PFSK-1 (cell line): ENCODE results near the gene PCDHA12.

ENCODE experiments used
- POLR2AphosphoS5 ChIP-seq: IDR thresholded peaks from 2 replicates; pipeline ENCODE4 v1.6.1; 2012; ENCODE audit warnings: low read depth, mild to moderate bottlenecking, control low read depth, low read length, moderate library complexity
- SIN3A ChIP-seq: IDR thresholded peaks from 2 replicates; pipeline ENCODE4 v1.6.1; 2012; ENCODE audit warnings: mild to moderate bottlenecking, low read length, moderate library complexity, borderline replicate concordance; ENCODE audit not compliant: insufficient read depth

DNA sequence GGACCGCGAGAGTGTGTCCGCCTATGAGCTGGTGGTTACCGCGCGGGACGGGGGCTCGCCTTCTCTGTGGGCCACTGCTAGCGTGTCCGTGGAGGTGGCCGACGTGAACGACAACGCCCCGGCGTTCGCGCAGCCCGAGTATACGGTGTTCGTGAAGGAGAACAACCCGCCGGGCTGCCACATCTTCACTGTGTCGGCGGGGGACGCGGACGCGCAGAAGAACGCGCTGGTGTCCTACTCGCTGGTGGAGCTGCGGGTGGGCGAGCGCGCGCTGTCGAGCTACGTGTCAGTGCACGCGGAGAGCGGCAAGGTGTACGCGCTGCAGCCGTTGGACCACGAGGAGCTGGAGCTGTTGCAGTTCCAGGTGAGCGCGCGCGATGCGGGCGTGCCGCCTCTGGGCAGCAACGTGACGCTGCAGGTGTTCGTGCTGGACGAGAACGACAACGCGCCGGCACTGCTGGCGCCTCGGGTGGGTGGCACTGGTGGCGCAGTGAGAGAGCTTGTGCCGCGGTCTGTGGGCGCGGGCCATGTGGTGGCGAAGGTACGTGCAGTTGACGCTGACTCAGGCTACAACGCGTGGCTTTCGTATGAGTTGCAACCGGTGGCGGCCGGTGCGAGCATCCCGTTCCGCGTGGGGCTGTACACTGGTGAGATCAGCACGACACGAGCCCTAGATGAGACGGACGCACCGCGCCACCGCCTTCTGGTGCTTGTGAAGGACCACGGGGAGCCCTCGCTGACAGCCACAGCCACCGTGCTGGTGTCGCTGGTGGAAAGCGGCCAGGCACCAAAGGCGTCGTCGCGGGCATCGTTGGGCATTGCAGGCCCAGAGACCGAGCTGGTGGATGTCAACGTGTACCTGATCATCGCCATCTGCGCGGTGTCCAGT is 39.2 kb upstream of the PCDHA12 start:
- TF ChIP-seq SIN3A (no peak), POLR2AphosphoS5 (no peak)
